NCI-H345 (cell line): ENCODE measurements around the gene CAMK1D.

Experiments used
- DNase-seq: peaks from one replicate; lab custom pipeline; 2025; lab: John Stamatoyannopoulos, UW

CAMK1D gene

GRCh38 chr10:12628964-12629766, 279.8 kb downstream of the CAMK1D start:
- DNase-seq, result peak; percentile 67

GRCh38 chr10:12629767-12630165, 280.4 kb downstream of the CAMK1D start:
- DNase-seq, result no peak

- peak; percentile 51 for DNase-seq
Measured at GRCh38 chr10:12631216-12631615, 281.9 kb downstream of the CAMK1D start.

GRCh38 chr10:12631787-12632562, 282.6 kb downstream of the CAMK1D start:
- DNase-seq, result peak; percentile 89

- no peak for DNase-seq
Measured at GRCh38 chr10:12633776-12634620, 284.7 kb downstream of the CAMK1D start.

- DNase-seq, result no peak
Measured at GRCh38 chr10:12634621-12634931, 285.2 kb downstream of the CAMK1D start.

- DNase-seq, result no peak
Measured at GRCh38 chr10:12635127-12635541, 285.8 kb downstream of the CAMK1D start.

- no peak for DNase-seq
Measured at GRCh38 chr10:12636571-12636970, 287.2 kb downstream of the CAMK1D start.

GRCh38 chr10:12637649-12638048, 288.3 kb downstream of the CAMK1D start:
- no peak for DNase-seq

- peak; percentile 94 for DNase-seq
Measured at GRCh38 chr10:12638103-12638502, 288.8 kb downstream of the CAMK1D start.

GRCh38 chr10:12638781-12639180, 289.4 kb downstream of the CAMK1D start:
- no peak for DNase-seq

- DNase-seq, result no peak
Measured at GRCh38 chr10:12639996-12640944, 290.9 kb downstream of the CAMK1D start.

- no peak for DNase-seq
Measured at GRCh38 chr10:12642036-12642435, 292.7 kb downstream of the CAMK1D start.

GRCh38 chr10:12643279-12643678, 293.9 kb downstream of the CAMK1D start:
- DNase-seq, result peak; percentile 28

- no peak for DNase-seq
Measured at GRCh38 chr10:12644380-12645144, 295.2 kb downstream of the CAMK1D start.

- DNase-seq, result no peak
Measured at GRCh38 chr10:12645449-12645848, 296.1 kb downstream of the CAMK1D start.

- DNase-seq, result no peak
Measured at GRCh38 chr10:12649012-12649584, 299.8 kb downstream of the CAMK1D start.

GRCh38 chr10:12650122-12650521, 300.8 kb downstream of the CAMK1D start:
- no peak for DNase-seq

- DNase-seq, result no peak
Measured at GRCh38 chr10:12650538-12651298, 301.4 kb downstream of the CAMK1D start.
